Vagina (tissue), 2 donors: ENCODE data around the gene NR2F1-AS1.

Experiments used
- CTCF ChIP-seq, 3 experiments: fragments of 450-650 bp in 2 of 3; fragments of 200-600 bp in 1 of 3; sonication (generic) in 1 of 3; IDR thresholded peaks; one replicate each; pipeline ENCODE4 v1.5.1; 2017 to 2019; ENCODE audit warnings: antibody characterized with exemption in 3 of 3, mild to moderate bottlenecking in 2 of 3, moderate library complexity in 2 of 3
- POLR2A ChIP-seq, 2 donors: fragments of 450-650 bp; IDR thresholded peaks; one replicate each; pipeline ENCODE4 v1.6.1; 2017; ENCODE audit warnings: antibody characterized with exemption in 2 of 2, mild to moderate bottlenecking in 2 of 2, moderate library complexity in 2 of 2

- no peak for TF ChIP-seq CTCF (IDR thresholded peaks at IDR 0.05)
- no peak for TF ChIP-seq POLR2A (IDR thresholded peaks at IDR 0.05)
Measured at GRCh38 chr5:93438124-93438523, 142.9 kb downstream of the NR2F1-AS1 start.
